Measurements from ENCODE around the gene GSTA2.
"Not testable (repeated sequence)": the region's sequence is repeated elsewhere in the genome, so short reads cannot be mapped to it uniquely, and the experiment has no call there.

DNA sequence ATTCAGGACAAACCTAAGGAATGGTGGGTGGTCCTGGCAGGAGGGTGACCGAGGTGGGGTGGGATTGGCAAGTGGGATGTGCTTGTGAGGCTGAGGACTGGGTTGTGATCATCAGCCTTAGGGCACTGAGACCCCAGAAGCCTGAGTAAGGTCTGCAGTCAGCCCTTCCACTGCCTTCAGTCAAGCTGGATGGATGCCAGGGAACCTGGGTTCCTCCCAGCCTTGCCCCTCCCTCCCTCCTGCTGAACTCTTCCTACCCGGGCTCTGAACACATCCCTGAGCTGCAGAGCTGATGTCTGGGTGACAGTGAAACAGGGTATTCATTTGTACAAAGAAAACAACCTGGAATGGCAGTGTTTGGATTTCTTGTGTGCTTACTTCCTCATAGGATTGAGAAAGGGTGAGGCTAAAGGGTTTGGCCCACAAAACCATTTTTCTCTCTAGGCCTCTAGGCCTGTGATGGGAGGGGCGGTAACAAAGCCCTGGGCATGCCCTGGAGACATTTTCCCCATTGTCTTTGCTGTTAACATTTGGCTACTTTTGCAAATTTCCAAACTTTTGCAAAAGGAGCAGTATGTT lies 19.5 kb upstream of the GSTA2 start:
- TF ChIP-seq, protein P1, sequence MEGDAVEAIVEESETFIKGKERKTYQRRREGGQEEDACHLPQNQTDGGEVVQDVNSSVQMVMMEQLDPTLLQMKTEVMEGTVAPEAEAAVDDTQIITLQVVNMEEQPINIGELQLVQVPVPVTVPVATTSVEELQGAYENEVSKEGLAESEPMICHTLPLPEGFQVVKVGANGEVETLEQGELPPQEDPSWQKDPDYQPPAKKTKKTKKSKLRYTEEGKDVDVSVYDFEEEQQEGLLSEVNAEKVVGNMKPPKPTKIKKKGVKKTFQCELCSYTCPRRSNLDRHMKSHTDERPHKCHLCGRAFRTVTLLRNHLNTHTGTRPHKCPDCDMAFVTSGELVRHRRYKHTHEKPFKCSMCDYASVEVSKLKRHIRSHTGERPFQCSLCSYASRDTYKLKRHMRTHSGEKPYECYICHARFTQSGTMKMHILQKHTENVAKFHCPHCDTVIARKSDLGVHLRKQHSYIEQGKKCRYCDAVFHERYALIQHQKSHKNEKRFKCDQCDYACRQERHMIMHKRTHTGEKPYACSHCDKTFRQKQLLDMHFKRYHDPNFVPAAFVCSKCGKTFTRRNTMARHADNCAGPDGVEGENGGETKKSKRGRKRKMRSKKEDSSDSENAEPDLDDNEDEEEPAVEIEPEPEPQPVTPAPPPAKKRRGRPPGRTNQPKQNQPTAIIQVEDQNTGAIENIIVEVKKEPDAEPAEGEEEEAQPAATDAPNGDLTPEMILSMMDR (IDR thresholded peaks at IDR 0.05; ENCODE audit: low read length), result not testable (repeated sequence)
- not testable (repeated sequence) for TF ChIP-seq EZH2 (optimal IDR thresholded peaks at IDR 0.05; ENCODE audit: low read depth, low read length)

Measured in MM.1S (cell line).